ENCODE measurements around the gene LDB1. TPM values are rescaled to one million over a fixed set of nuclear protein-coding genes. Genes with fewer than 3 reads are reported as not detected.

The LDB1 gene, protein sequence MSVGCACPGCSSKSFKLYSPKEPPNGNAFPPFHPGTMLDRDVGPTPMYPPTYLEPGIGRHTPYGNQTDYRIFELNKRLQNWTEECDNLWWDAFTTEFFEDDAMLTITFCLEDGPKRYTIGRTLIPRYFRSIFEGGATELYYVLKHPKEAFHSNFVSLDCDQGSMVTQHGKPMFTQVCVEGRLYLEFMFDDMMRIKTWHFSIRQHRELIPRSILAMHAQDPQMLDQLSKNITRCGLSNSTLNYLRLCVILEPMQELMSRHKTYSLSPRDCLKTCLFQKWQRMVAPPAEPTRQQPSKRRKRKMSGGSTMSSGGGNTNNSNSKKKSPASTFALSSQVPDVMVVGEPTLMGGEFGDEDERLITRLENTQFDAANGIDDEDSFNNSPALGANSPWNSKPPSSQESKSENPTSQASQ
- total RNA-seq (48.3 TPM), polyA plus RNA-seq (ENCODE audit: insufficient read depth in 1 of 8, insufficient read length in 8 of 8, low replicate concordance in 1 of 8) (10 to 100 TPM; 60.5 to 83.0 (median 78.6) TPM)
- long read RNA-seq, donor 1, partial matches to known transcripts, result 6 of 10 reads
- long read RNA-seq, donor 1, other reads (novel, unspliced or antisense), result 0 of 10 reads
- long read RNA-seq, donor 2, partial matches to known transcripts, result 0 of 1 reads
- long read RNA-seq, donor 2, other reads (novel, unspliced or antisense), result 0 of 1 reads
- long read RNA-seq, donor 3, transcript LDB1-202 (11 exons, 2,089 nt), result major isoform, 14 of 34 reads
- long read RNA-seq, donor 3, transcript LDB1-201 (11 exons, 2,285 nt), result minor isoform, 5 of 34 reads
- long read RNA-seq, donor 3, partial matches to known transcripts, result 14 of 34 reads
- long read RNA-seq, donor 3, other reads (novel, unspliced or antisense), result 0 of 34 reads
- long read RNA-seq, donor 4, partial matches to known transcripts, result 26 of 35 reads
- long read RNA-seq, donor 4, other reads (novel, unspliced or antisense), result 0 of 35 reads
- long read RNA-seq, donor 5, transcript LDB1-201 (11 exons, 2,285 nt), result minor isoform, 5 of 44 reads
- long read RNA-seq, donor 5, transcript LDB1-202 (11 exons, 2,089 nt), result major isoform, 12 of 44 reads
- long read RNA-seq, donor 5, partial matches to known transcripts, result 27 of 44 reads
- long read RNA-seq, donor 5, other reads (novel, unspliced or antisense), result 0 of 44 reads
- long read RNA-seq, donor 6, transcript LDB1-202 (11 exons, 2,089 nt), result major isoform, 6 of 48 reads
- long read RNA-seq, donor 6, partial matches to known transcripts, result 38 of 48 reads
- long read RNA-seq, donor 6, other reads (novel, unspliced or antisense), result 0 of 48 reads
- long read RNA-seq, donor 7, partial matches to known transcripts, result 14 of 21 reads
- long read RNA-seq, donor 7, other reads (novel, unspliced or antisense), result 0 of 21 reads
- long read RNA-seq, donor 8, partial matches to known transcripts, result 23 of 28 reads
- long read RNA-seq, donor 8, other reads (novel, unspliced or antisense), result 0 of 28 reads
- long read RNA-seq, donor 9, partial matches to known transcripts, result 6 of 10 reads
- long read RNA-seq, donor 9, other reads (novel, unspliced or antisense), result 0 of 10 reads
- long read RNA-seq, donor 10, partial matches to known transcripts, result 27 of 31 reads
- long read RNA-seq, donor 10, other reads (novel, unspliced or antisense), result 0 of 31 reads
- long read RNA-seq, donor 11, partial matches to known transcripts, result 5 of 8 reads
- long read RNA-seq, donor 11, other reads (novel, unspliced or antisense), result 0 of 8 reads

- Histone ChIP-seq H3K4me1 (ENCODE audit: control insufficient read depth, insufficient read depth, low read length) (peaks cover 60% of the 10 kb centered on the region), H3K36me3 (ENCODE audit: control insufficient read depth, insufficient read depth, low read length) (peaks cover 4% of the 10 kb centered on the region), H3K4me3 (ENCODE audit: low read length) (peak within 1 kb of the TSS; percentile 93), H3K27me3 (ENCODE audit: control insufficient read depth, insufficient read depth, low read length) (no peaks in the 10 kb centered on the region), H3K9me3 (replicated peaks; ENCODE audit: control insufficient read depth, low read depth, low read length) (no peaks in the 10 kb centered on the region), H3K27ac (ENCODE audit: low read length) (peak within 1 kb of the TSS; percentile 99)
- WGBS (ENCODE audit: insufficient coverage), result under 1% methylated on average over 88 of the region's 104 CpGs
- DNase-seq, result peak; percentile 94
Measured at GRCh38 chr10:102120142-102120990, at the start of gene LDB1. LDB1 (minus strand) TSS chr10:102120368; CDS start chr10:102120110, 258 bp downstream.

GRCh38 chr10:102167861-102168260 lies 47.7 kb upstream of the LDB1 start:
- Histone ChIP-seq H3K9me3 (replicated peaks; ENCODE audit: control insufficient read depth, low read depth, low read length) (no peaks in the 10 kb centered on the region), H3K27me3 (ENCODE audit: control insufficient read depth, insufficient read depth, low read length) (peaks cover 2% of the 10 kb centered on the region), H3K4me3 (ENCODE audit: low read length) (no peak overlapping the region), H3K4me1 (ENCODE audit: control insufficient read depth, insufficient read depth, low read length) (peaks cover 4% of the 10 kb centered on the region), H3K27ac (ENCODE audit: low read length) (no peak overlapping the region), H3K36me3 (ENCODE audit: control insufficient read depth, insufficient read depth, low read length) (peaks cover 5% of the 10 kb centered on the region)
- no CpG with 5 or more reads among the region's 1 CpG for WGBS (ENCODE audit: insufficient coverage)
- no peak for DNase-seq

DNA sequence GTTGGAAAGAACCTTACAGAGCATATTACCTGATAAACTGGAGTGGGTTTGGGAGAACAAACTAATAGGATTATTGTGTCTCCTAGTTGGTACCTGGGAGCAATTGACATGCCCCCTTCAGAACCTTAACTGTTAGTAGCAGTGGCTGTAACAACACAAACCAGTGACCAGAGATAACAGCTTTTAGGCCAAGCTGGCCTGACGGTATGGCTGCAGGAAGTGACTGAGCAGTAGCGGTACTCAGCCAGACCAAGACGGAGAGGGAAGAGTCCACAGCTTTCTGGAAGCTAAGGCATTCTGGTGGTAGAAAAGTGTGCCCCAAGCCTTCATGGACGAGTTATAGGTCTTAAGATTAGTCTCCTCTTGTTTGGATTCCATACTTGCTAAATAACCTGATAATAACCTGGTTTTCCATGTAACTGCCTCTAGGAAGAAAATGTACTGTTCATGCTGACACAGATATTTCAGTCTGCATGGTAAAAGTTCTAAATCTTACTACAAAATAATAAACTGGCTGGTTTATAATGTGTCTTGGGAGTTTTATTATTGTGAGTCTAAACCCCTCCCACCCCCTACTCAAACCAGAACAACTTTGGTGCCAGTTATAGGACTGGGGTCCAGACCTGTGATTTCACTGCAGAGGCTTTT lies 43.3 kb upstream of the LDB1 start:
- no peak overlapping the region for H3K27ac ChIP-seq (ENCODE audit: low read length)
- H3K9me3 ChIP-seq (replicated peaks; ENCODE audit: control insufficient read depth, low read depth, low read length), result no peaks in the 10 kb centered on the region
- peaks cover 42% of the 10 kb centered on the region for H3K36me3 ChIP-seq (ENCODE audit: control insufficient read depth, insufficient read depth, low read length)
- no peak overlapping the region for H3K4me3 ChIP-seq (ENCODE audit: low read length)
- WGBS (ENCODE audit: insufficient coverage), result 62% methylated on average over 2 of the region's 4 CpGs
- H3K4me1 ChIP-seq (ENCODE audit: control insufficient read depth, insufficient read depth, low read length), result no peaks in the 10 kb centered on the region
- no peak for DNase-seq
- no peaks in the 10 kb centered on the region for H3K27me3 ChIP-seq (ENCODE audit: control insufficient read depth, insufficient read depth, low read length)

DNA sequence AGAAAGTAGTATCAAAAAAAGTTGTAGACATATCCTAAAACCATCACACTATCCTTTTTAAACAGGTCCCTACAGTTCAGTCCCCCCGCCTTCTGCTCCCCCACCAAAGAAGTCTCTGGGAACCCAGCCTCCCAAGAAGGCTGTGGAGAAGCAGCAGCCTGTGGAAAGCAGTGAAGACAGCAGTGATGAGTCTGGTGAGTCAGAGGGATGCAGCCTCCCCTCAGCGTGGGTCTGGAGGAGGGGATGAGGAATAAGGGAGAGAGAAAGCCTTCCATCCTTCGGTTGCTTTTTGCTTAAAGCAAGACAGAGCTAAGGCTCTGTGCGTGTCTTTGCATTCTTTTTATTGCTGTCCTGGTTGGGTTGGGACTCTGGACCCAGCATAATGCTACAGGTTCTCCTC lies 39.7 kb upstream of the LDB1 start:
- no peaks in the 10 kb centered on the region for H3K9me3 ChIP-seq (replicated peaks; ENCODE audit: control insufficient read depth, low read depth, low read length)
- no peak overlapping the region for H3K4me3 ChIP-seq (ENCODE audit: low read length)
- no peak overlapping the region for H3K27ac ChIP-seq (ENCODE audit: low read length)
- H3K36me3 ChIP-seq (ENCODE audit: control insufficient read depth, insufficient read depth, low read length), result peaks cover 68% of the 10 kb centered on the region
- H3K27me3 ChIP-seq (ENCODE audit: control insufficient read depth, insufficient read depth, low read length), result no peaks in the 10 kb centered on the region
- no peaks in the 10 kb centered on the region for H3K4me1 ChIP-seq (ENCODE audit: control insufficient read depth, insufficient read depth, low read length)
- no peak for DNase-seq
- no CpG with 5 or more reads among the region's 4 CpGs for WGBS (ENCODE audit: insufficient coverage)

DNA sequence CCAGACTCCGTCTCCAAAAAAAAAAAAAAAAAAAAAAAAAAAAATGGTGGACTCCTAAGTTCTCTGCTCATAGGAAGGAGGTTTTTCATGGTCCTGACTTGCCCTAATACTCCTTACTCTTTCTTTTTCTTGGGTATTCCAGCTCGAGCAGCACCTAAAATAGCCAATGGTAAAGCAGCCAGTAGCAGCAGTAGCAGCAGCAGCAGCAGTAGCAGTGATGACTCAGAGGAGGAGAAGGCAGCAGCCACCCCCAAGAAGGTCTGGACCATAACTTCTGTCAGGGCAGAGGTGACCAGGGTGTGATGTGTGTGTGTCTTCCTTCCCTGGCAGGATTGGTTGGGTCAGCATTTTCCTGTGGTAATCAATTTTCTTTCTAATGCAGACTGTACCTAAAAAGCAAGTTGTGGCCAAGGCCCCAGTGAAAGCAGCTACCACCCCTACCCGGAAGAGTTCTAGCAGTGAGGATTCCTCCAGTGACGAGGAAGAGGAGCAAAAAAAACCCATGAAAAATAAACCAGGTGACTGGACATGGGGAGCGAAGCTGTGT lies 39.0 kb upstream of the LDB1 start:
- DNase-seq, result no peak
- WGBS (ENCODE audit: insufficient coverage), result 90% methylated on average over 2 of the region's 5 CpGs
- no peaks in the 10 kb centered on the region for H3K4me1 ChIP-seq (ENCODE audit: control insufficient read depth, insufficient read depth, low read length)
- H3K27ac ChIP-seq (ENCODE audit: low read length), result no peak overlapping the region
- H3K4me3 ChIP-seq (ENCODE audit: low read length), result no peak overlapping the region
- no peaks in the 10 kb centered on the region for H3K27me3 ChIP-seq (ENCODE audit: control insufficient read depth, insufficient read depth, low read length)
- peaks cover 74% of the 10 kb centered on the region for H3K36me3 ChIP-seq (ENCODE audit: control insufficient read depth, insufficient read depth, low read length)
- no peaks in the 10 kb centered on the region for H3K9me3 ChIP-seq (replicated peaks; ENCODE audit: control insufficient read depth, low read depth, low read length)

DNA sequence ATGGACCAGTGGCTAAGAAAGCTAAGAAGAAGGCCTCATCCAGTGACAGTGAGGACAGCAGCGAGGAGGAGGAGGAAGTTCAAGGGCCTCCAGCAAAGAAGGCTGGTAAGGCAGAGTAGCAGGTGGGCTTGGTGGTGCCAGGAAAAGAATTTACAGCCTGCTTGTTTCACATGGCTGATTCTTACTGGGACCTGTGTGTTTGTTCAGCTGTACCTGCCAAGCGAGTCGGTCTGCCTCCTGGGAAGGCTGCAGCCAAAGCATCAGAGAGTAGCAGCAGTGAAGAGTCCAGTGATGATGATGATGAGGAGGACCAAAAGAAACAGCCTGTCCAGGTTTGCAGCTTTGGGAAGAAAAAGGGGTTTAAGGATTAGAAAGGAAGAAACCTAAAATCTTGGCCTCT lies 37.1 kb upstream of the LDB1 start:
- no peaks in the 10 kb centered on the region for H3K27me3 ChIP-seq (ENCODE audit: control insufficient read depth, insufficient read depth, low read length)
- peaks cover 66% of the 10 kb centered on the region for H3K36me3 ChIP-seq (ENCODE audit: control insufficient read depth, insufficient read depth, low read length)
- H3K27ac ChIP-seq (ENCODE audit: low read length), result no peak overlapping the region
- no peaks in the 10 kb centered on the region for H3K9me3 ChIP-seq (replicated peaks; ENCODE audit: control insufficient read depth, low read depth, low read length)
- H3K4me1 ChIP-seq (ENCODE audit: control insufficient read depth, insufficient read depth, low read length), result peaks cover 6% of the 10 kb centered on the region
- 78% methylated on average over 3 of the region's 3 CpGs for WGBS (ENCODE audit: insufficient coverage)
- no peak overlapping the region for H3K4me3 ChIP-seq (ENCODE audit: low read length)
- no peak for DNase-seq

DNA sequence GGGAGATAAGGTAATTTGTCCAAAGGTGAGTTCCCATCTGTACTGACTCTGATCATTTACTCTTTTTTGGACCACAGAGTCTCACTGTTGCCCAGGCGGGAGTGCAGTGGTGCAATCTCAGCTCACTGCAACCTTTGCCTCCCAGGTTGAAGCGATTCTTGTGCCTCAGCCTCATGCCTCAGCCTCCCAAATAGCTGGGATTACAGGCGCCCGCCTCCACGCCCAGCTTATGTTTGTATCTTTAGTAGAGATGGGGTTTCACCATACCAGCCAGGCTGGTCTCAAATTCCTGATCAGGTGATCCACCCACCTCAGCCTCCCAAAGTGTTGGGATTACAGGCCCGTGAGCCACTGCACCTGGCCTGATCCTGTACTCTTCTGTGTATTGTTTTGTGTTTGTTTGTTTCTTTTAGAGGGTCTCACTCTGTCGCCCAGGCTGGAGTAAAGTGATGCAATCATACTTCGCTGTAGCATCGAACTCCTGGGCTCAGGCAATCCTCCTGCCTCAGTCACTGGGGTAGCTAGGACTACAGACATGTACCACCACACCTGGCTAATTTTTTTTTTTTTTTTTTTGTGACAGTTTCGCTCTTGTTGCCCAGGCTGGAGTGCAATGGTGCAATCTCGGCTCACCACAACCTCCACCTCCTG lies 34.4 kb upstream of the LDB1 start:
- Histone ChIP-seq H3K9me3 (replicated peaks; ENCODE audit: control insufficient read depth, low read depth, low read length) (no peaks in the 10 kb centered on the region), H3K36me3 (ENCODE audit: control insufficient read depth, insufficient read depth, low read length) (peaks cover 46% of the 10 kb centered on the region), H3K27ac (ENCODE audit: low read length) (no peak overlapping the region), H3K4me1 (ENCODE audit: control insufficient read depth, insufficient read depth, low read length) (peaks cover 11% of the 10 kb centered on the region), H3K27me3 (ENCODE audit: control insufficient read depth, insufficient read depth, low read length) (no peaks in the 10 kb centered on the region), H3K4me3 (ENCODE audit: low read length) (no peak overlapping the region)
- DNase-seq, result no peak
- 97% methylated on average over 4 of the region's 11 CpGs for WGBS (ENCODE audit: insufficient coverage)

DNA sequence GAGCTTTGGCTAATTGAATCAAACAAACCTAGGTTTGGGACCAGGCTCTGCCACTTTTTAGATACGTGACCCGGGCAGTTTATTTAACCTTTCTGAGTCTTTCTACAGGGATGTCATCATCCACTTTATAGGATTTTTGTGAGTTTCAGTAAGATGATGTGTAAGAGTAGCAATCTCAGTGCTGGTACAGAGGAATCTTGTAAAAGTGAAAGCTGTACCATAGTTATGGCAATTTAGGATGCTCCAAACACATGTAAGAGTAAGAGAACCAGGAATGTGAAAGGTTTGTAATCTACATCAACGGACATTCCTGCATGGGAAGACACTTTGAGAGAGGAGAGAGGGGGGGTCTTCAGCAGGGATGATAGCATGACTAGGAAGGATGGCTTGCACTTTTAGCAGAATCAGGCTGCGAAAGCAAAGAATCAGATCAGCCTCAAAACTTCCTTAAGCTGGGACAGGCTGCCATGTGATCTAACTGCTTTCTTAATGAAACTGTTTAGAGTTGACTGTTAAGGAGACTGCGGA lies 33.0 kb upstream of the LDB1 start:
- WGBS (ENCODE audit: insufficient coverage), result 51% methylated on average over 2 of the region's 5 CpGs
- peak overlapping the region; percentile 76 for H3K4me3 ChIP-seq (ENCODE audit: low read length)
- DNase-seq, result no peak
- peaks cover 53% of the 10 kb centered on the region for H3K36me3 ChIP-seq (ENCODE audit: control insufficient read depth, insufficient read depth, low read length)
- H3K4me1 ChIP-seq (ENCODE audit: control insufficient read depth, insufficient read depth, low read length), result peaks cover 11% of the 10 kb centered on the region
- no peaks in the 10 kb centered on the region for H3K27me3 ChIP-seq (ENCODE audit: control insufficient read depth, insufficient read depth, low read length)
- H3K9me3 ChIP-seq (replicated peaks; ENCODE audit: control insufficient read depth, low read depth, low read length), result no peaks in the 10 kb centered on the region
- H3K27ac ChIP-seq (ENCODE audit: low read length), result peak overlapping the region; percentile 97

Data from muscle of leg (tissue), 16 donors.